GM12873 (cell line): ENCODE data around the gene CLOCK.

ENCODE experiments used
- TF ChIP-seq, protein P1 (sequence below): IDR thresholded peaks from 2 replicates; pipeline ENCODE4 v1.5.1; 2012; ENCODE audit warnings: low read depth, mild to moderate bottlenecking, moderate library complexity, low read length, control low read depth; ENCODE audit not compliant: insufficient read depth; ENCODE audit errors: missing control alignments

The CLOCK gene

DNA sequence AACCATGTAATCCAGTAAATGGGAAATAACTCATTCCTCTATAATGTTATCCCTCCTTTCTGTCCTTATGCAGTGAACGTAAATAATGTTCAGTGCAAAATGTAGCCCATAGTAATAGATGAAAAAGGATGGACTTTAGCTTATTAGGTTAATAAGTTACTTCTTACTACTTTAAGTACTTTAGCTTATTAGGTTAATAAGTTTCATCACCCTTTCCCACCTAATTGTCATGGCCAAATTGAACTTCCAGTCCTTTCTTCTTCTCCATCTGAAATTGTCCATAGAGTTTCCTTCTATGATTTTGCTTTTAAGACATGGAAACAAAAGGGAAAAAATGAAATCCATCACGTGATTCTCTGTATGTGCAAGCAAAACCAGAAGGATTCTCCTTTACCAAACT lies 166.1 kb downstream of the CLOCK start:
- TF ChIP-seq, protein P1, sequence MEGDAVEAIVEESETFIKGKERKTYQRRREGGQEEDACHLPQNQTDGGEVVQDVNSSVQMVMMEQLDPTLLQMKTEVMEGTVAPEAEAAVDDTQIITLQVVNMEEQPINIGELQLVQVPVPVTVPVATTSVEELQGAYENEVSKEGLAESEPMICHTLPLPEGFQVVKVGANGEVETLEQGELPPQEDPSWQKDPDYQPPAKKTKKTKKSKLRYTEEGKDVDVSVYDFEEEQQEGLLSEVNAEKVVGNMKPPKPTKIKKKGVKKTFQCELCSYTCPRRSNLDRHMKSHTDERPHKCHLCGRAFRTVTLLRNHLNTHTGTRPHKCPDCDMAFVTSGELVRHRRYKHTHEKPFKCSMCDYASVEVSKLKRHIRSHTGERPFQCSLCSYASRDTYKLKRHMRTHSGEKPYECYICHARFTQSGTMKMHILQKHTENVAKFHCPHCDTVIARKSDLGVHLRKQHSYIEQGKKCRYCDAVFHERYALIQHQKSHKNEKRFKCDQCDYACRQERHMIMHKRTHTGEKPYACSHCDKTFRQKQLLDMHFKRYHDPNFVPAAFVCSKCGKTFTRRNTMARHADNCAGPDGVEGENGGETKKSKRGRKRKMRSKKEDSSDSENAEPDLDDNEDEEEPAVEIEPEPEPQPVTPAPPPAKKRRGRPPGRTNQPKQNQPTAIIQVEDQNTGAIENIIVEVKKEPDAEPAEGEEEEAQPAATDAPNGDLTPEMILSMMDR, result no peak

DNA sequence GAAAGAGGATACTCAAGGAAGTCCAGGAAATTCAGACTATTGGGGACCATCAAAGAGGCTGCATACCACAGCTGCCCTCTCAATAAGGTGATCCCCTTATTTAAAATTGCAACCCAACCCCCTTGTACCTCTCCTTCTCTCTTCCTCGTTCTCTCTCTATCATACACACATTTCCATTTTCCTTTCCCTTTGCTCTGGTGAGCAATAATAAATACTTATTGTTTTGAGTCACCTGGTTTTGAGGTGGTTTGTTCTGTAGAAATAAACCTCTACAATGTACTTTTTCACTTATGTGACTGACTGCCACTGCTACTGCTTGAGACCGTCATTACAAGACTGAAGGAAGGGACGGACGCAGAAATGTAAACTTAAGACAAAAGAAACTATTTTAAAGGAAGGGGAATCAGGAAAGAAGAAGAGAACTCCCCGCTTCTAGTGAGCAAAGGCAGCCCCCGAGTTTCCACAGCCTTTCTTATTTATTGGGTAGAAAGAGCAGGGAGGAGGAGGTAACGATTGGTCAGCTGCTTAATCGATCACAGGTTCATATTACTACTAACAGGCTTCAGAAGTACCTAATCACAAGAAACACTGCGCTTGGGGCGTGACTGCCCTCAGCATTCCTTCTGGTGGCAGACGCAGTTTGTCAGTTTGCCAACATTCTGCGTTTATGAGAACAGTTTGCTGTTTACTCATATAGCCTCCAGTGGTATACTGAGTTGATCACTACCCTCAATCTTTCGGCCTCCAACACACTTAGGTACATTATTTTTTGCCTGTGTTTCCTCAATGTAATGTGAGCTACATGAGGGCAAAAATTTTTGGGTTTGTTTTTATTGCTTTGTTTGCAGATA lies 167.9 kb downstream of the CLOCK start:
- TF ChIP-seq, protein P1, result no peak
